ENCODE measurements around the gene CARMIL1.

GRCh38 chr6:25431306-25431974, 152.3 kb downstream of the CARMIL1 start:
- no peak for TF ChIP-seq CTCF (IDR thresholded peaks at IDR 0.05 in 2 of 3, conservative IDR thresholded peaks at IDR 0.05 in 1 of 3; ENCODE audit: control insufficient read depth in 2 of 3, extremely low read depth in 1 of 3, insufficient read depth in 1 of 3, low read depth in 3 of 3, low read length in 3 of 3)
- TF ChIP-seq HDAC2 (IDR thresholded peaks at IDR 0.05), result no peak
- no peak for TF ChIP-seq HCFC1 (IDR thresholded peaks at IDR 0.05; ENCODE audit: low read length)
- TF ChIP-seq EZH2 (IDR thresholded peaks at IDR 0.05; ENCODE audit: borderline replicate concordance, control insufficient read depth, low read depth, low read length), result no peak
- no peak for TF ChIP-seq CBFB (IDR thresholded peaks at IDR 0.05; ENCODE audit: low read depth)
- no peak for TF ChIP-seq RAD21 (IDR thresholded peaks at IDR 0.05; ENCODE audit: insufficient read depth, low read depth, low read length)
- no peak for TF ChIP-seq POLR2AphosphoS2 (IDR thresholded peaks at IDR 0.05; ENCODE audit: low read depth, low read length)
- no peak for TF ChIP-seq POLR2AphosphoS5 (IDR thresholded peaks at IDR 0.05; ENCODE audit: low read length)
- no peak for TF ChIP-seq YBX1 (IDR thresholded peaks at IDR 0.05)
- no peak for TF ChIP-seq TCF12 (IDR thresholded peaks at IDR 0.05; ENCODE audit: low read depth, low read length)
- TF ChIP-seq ASH2L (IDR thresholded peaks at IDR 0.05; ENCODE audit: borderline replicate concordance, low read depth), result no peak
